Measurements from ENCODE around the gene FRMD1. TPM values are rescaled to one million over a fixed set of nuclear protein-coding genes. Genes with fewer than 3 reads are reported as not detected.
A peak's percentile ranks its signal among the peaks of the same experiment; 100 is the strongest.

Gene FRMD1
- total RNA-seq, 1 experiment from 2014 or later, result not detected

- DNase-seq (ENCODE audit: low read depth), result no peak
Measured at GRCh38 chr6:168111911-168112310, 32.9 kb upstream of the FRMD1 start.

- DNase-seq (ENCODE audit: low read depth), result no peak
Measured at GRCh38 chr6:168110437-168110836, 31.4 kb upstream of the FRMD1 start.

- DNase-seq (ENCODE audit: low read depth), result no peak
Measured at GRCh38 chr6:168109171-168109570, 30.2 kb upstream of the FRMD1 start.

DNA sequence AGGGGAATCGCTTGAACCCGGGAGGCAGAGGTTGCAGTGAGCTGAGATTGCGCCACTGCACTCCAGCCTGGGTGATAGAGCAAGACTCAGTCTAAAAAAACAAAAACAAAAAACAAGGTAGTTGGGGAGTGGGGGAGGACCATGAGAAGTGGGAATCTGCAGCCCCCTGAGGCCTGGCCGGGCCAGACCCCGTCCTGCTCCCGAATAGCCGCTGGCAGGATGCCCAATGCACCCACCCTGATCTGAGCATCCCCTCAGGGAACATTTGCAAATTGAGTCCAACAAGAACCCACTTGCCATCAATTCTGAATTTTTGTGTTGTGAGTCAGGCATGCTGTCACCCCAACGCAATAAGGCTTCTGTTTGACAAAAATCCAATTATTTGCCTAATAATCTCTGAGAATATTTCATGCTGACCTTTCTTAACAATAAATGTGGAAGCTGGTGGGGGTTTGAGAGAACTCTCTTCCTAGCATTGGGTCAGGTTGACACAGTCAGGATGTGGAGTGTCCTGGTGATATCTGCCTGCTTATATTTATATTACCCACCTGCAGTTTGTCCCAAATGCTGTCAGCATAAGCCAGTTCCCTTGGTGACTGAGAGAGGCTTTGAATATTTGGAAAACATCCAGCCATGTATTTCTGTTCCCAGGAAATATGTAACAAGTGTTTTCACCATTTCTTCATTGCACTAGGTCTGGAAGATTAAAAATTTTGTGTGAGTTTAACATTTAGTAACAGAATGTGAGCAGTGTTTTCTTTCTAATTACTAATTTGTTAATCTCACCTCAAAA lies 28.4 kb upstream of the FRMD1 start:
- no peak for DNase-seq (ENCODE audit: low read depth)

- peak; percentile 15 for DNase-seq (ENCODE audit: low read depth)
Measured at GRCh38 chr6:168106633-168107005, 27.6 kb upstream of the FRMD1 start.

GRCh38 chr6:168105813-168106632 lies 27.0 kb upstream of the FRMD1 start:
- DNase-seq (ENCODE audit: low read depth), result peak; percentile 15

GRCh38 chr6:168104636-168105035 lies 25.6 kb upstream of the FRMD1 start:
- no peak for DNase-seq (ENCODE audit: low read depth)

DNA sequence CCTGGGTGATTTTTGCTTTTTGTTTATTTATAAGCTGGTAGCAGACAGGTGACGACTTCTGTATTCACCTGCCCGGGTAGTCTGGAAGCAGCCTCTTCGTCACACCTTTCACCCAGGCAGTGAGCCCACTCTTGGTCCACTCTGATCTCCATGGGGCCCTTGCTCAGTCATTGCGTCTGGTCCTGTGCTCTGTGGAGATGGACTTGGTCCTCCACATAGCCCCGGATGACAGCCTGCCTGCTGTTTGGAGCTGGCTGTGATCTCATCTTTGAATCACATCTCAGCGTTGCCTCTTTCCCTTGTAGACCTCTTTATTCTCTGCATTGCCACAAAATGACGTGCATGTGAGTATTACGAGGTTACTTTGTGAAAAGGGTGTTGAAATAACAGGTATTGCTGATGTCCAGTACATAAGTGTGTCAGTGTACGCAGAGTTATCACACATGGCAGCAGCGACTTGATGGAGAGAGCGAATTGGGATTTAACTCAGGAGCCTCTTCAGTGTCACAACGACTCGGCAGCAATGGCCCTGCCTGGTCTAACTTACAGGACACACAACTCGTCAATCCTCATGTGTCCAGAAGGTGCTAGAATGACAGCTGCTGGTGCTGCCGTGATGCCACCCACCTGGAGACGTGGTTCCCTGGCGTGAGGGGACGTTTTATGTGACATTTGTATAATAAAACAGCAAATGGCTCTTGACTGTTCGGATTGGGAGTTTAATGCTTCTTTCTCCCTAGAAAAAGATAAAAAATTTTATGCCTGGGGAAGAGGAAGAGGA lies 24.2 kb upstream of the FRMD1 start:
- no peak for DNase-seq (ENCODE audit: low read depth)

- no peak for DNase-seq (ENCODE audit: low read depth)
Measured at GRCh38 chr6:168102315-168102985, 23.4 kb upstream of the FRMD1 start.

DNA sequence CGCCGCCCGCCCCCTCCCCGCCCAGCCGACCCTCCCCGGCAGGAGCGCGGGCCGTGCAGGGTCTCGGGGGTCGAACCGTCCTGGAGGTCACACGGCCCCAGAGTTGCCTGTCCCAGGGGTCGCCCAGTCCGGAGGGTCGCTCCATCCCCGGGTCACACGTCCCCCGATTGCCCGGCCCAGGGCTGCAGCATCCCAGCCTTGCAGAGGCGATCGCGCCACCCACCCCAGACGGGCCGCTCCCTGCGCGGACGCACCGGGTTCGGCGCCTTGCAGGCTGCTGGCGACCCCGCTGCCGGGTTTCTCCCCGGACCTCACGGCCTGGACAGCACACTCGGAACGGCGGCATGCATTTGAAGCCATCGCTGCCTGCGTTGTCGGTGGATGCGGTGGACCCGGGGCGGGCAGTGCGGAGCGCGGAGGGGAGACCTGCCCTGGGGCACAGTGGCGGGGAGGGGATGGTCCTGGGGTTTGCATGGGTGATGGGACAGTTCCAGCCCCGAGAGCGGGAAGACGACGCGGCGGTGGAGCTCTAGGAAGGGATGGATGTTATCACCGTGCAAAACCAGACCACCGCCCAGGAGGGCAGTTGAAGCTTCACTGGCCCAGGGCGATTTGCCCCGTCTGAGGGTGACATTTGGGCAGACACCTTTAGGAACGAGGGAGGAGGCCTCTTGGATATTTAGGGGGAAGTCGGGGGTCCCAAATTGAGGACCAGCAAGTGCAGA lies 22.7 kb upstream of the FRMD1 start:
- DNase-seq (ENCODE audit: low read depth), result no peak

DNA sequence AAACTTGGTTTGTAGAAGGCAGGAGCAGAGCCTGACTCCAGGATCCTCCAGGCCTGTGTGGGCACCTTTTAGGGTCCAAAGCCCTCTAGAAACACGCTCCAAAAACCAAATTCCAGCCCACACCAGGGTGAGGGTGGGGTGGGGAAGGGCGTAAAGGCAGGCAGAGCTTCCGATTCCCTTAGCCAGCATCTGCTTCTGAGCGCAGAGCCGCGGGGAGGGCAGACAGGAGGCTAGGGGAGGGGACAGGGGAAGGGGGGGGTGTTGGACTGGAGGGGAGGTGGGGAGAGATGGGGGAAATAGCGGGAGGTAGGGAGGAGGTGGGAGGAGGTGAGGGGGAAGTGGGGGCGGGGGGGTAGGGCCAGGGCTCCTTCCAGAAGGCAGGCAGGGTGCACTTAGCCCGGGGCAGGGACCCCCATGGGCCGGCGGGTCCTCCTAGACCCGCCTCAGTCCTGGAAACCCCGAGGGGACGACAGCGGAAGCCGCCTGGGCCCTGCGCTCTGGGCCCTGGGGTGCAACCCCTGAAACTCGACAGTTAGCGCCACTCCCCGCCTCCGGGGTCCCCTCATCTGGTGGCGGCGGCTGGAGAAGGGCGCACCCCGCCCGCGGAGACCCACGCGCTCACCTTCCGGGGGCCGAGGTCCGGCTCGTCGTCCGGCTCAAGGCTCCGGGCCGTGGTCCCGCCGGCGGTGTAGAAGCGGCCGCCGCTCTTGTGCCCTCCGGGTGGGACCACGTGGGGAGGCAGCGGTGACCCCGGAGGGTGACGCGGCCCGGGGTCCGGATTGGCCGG lies 22.0 kb upstream of the FRMD1 start:
- no peak for DNase-seq (ENCODE audit: low read depth)

- DNase-seq (ENCODE audit: low read depth), result no peak
Measured at GRCh38 chr6:168100011-168100802, 21.2 kb upstream of the FRMD1 start.

GRCh38 chr6:168099201-168100010 lies 20.4 kb upstream of the FRMD1 start:
- DNase-seq (ENCODE audit: low read depth), result no peak

DNA sequence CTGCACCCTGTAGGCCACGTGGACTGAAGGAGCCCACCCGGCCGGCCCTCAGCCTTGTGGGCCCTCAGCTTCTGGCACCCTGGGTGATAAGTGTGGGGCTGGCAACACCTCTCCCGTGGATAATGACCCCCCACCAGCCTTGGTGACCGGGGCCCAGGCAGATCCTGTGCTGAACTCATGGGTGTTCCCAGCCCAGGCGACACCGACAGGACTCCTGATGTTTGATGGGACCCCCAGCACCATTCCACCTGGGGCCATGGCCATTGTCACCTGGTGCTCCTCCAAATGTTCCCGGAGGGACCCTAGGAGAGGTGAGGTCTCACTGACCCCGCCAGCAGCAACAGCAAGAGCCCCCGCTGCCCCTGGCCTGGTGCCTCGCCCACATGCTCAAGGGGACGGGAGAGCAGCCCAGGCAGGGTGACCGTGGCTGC lies 19.4 kb upstream of the FRMD1 start:
- DNase-seq (ENCODE audit: low read depth), result no peak

DNA sequence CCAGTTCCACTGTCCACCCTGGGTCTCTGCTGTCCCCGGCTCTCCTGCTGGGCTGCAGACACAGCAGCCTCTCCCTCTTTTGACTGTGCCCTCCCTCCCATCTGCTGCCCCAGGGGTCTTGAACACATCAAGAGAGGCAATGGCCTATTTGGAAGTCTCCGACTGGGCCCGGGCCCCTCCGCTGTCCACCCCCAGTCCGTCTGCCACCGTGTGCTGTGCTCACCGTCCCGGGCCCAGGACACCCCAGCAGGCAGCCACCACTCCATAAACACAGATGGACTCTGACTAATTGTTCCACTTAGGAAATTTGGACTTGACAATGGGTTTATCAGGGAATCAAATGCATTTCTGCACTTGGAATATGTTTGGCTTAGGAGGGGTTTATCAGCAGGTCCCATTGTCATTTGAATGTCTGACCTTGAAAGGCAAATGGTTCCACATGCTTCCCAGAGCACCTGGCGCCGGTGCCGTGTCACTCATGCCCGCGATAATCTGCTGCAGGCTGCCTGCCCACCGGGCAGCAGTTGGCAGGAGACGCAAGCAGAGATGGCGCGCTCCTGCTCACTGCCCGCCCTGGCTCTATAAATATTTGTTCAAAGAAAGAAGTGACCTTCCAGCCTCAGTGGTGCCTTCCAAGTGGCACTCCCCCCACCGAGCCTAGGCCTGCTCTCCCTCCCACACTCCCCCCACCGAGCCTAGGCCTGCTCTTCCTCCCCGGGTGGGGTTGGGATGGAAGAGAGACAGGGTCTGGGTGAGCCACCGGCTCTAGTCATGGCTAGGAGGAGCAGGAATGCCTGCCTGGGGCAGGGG lies 18.8 kb upstream of the FRMD1 start:
- no peak for DNase-seq (ENCODE audit: low read depth)

DNA sequence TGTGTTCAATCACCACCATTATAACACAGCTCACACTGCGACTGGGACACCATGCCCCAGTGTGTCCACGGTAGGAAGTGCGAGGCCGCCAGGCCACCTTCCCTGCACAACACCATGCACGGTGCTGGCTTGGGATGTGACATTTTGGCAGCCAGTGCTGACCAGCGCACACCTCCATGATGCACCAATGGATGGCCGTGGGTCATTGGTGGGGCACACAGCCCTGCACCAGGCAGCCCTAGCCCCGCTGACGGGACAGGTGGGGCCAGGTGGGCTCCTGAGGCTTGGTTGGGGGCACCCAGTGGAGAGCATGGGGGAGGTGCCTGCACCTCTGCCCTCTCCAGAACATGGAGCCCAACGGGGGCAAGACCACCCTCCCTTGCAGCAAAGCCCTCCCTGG lies 18.2 kb upstream of the FRMD1 start:
- DNase-seq (ENCODE audit: low read depth), result no peak

- no peak for DNase-seq (ENCODE audit: low read depth)
Measured at GRCh38 chr6:168096271-168096764, 17.3 kb upstream of the FRMD1 start.

Measured in M059J (cell line).